ENCODE results near the gene NUDT16. TPM values are rescaled to one million over a fixed set of nuclear protein-coding genes. Genes with fewer than 3 reads are reported as not detected.

Gene NUDT16
- total RNA-seq, 1 donor from 2014 or later, result 26.0 TPM

GRCh38 chr3:131396170-131396569 lies 14.6 kb downstream of the NUDT16 start:
- Mint-ChIP-seq H3K27me3 (no peaks in the 10 kb centered on the region), H3K36me3 (no peaks in the 10 kb centered on the region), H3K9me3 (peaks cover 8% of the 10 kb centered on the region), H3K4me3 (no peak overlapping the region), H3K27ac (no peak overlapping the region), H3K4me1 (ENCODE audit: unreplicated experiment) (no peaks in the 10 kb centered on the region)
- no peak for DNase-seq (ENCODE audit: extremely low spot score, unreplicated experiment)
- TF ChIP-seq CTCF (conservative IDR thresholded peaks at IDR 0.05), result no peak

GRCh38 chr3:131397889-131398288 lies 16.3 kb downstream of the NUDT16 start:
- no peak for TF ChIP-seq CTCF (conservative IDR thresholded peaks at IDR 0.05)
- no peak overlapping the region for H3K27ac Mint-ChIP-seq
- peaks cover 3% of the 10 kb centered on the region for H3K27me3 Mint-ChIP-seq
- H3K4me1 Mint-ChIP-seq (ENCODE audit: unreplicated experiment), result no peaks in the 10 kb centered on the region
- H3K4me3 Mint-ChIP-seq, result no peak overlapping the region
- peaks cover 8% of the 10 kb centered on the region for H3K9me3 Mint-ChIP-seq
- no peak for DNase-seq (ENCODE audit: extremely low spot score, unreplicated experiment)
- H3K36me3 Mint-ChIP-seq, result no peaks in the 10 kb centered on the region

GRCh38 chr3:131401978-131402377 lies 20.4 kb downstream of the NUDT16 start:
- no peaks in the 10 kb centered on the region for H3K4me1 Mint-ChIP-seq (ENCODE audit: unreplicated experiment)
- peaks cover 3% of the 10 kb centered on the region for H3K27me3 Mint-ChIP-seq
- TF ChIP-seq CTCF (conservative IDR thresholded peaks at IDR 0.05), result no peak
- H3K4me3 Mint-ChIP-seq, result no peak overlapping the region
- DNase-seq (ENCODE audit: extremely low spot score, unreplicated experiment), result no peak
- no peaks in the 10 kb centered on the region for H3K36me3 Mint-ChIP-seq
- no peak overlapping the region for H3K27ac Mint-ChIP-seq
- H3K9me3 Mint-ChIP-seq, result peaks cover 13% of the 10 kb centered on the region

- DNase-seq (ENCODE audit: extremely low spot score, unreplicated experiment), result no peak
- Mint-ChIP-seq H3K4me1 (ENCODE audit: unreplicated experiment) (no peaks in the 10 kb centered on the region), H3K36me3 (no peaks in the 10 kb centered on the region), H3K27ac (no peak overlapping the region), H3K27me3 (peaks cover 3% of the 10 kb centered on the region), H3K9me3 (peaks cover 13% of the 10 kb centered on the region), H3K4me3 (no peak overlapping the region)
- TF ChIP-seq CTCF (conservative IDR thresholded peaks at IDR 0.05), result no peak
Measured at GRCh38 chr3:131402391-131403039, 20.9 kb downstream of the NUDT16 start.

- Mint-ChIP-seq H3K9me3 (peaks cover 6% of the 10 kb centered on the region), H3K4me1 (ENCODE audit: unreplicated experiment) (no peaks in the 10 kb centered on the region), H3K4me3 (no peak overlapping the region), H3K27me3 (peaks cover 3% of the 10 kb centered on the region), H3K36me3 (no peaks in the 10 kb centered on the region), H3K27ac (no peak overlapping the region)
- TF ChIP-seq CTCF (conservative IDR thresholded peaks at IDR 0.05), result no peak
- DNase-seq (ENCODE audit: extremely low spot score, unreplicated experiment), result no peak
Measured at GRCh38 chr3:131403216-131403895, 21.8 kb downstream of the NUDT16 start.
